ENCODE results near the gene KLHDC3. TPM values are rescaled to one million over a fixed set of nuclear protein-coding genes. Genes with fewer than 3 reads are reported as not detected.
A peak's percentile ranks its signal among the peaks of the same experiment; 100 is the strongest.

Gene KLHDC3, protein sequence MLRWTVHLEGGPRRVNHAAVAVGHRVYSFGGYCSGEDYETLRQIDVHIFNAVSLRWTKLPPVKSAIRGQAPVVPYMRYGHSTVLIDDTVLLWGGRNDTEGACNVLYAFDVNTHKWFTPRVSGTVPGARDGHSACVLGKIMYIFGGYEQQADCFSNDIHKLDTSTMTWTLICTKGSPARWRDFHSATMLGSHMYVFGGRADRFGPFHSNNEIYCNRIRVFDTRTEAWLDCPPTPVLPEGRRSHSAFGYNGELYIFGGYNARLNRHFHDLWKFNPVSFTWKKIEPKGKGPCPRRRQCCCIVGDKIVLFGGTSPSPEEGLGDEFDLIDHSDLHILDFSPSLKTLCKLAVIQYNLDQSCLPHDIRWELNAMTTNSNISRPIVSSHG
- total RNA-seq (84.6 and 84.8 TPM in 2 replicates), polyA plus RNA-seq (120 and 130 TPM in 2 replicates), polyA minus RNA-seq (86.8 and 92.8 TPM in 2 replicates), Bru-seq, nascent RNA (percentile 70 among the genes with signal in this experiment), BruChase-seq, experiment 1, labeled RNA remaining after a 6-hour chase (percentile 94 among the genes with signal in this experiment), BruChase-seq, experiment 2, labeled RNA remaining after a 2-hour chase (percentile 85 among the genes with signal in this experiment)
- 78.3 and 82.2 TPM in 2 replicates for polyA plus RNA-seq (2011; cell fraction: cytosol; rRNA removed)
- 70.9 and 80.1 TPM in 2 replicates for polyA plus RNA-seq (2011; cell fraction: nucleus; rRNA removed)
- 54.9 and 59.0 TPM in 2 replicates for polyA plus RNA-seq (2012)
- polyA minus RNA-seq (2011; cell fraction: cytosol; rRNA and poly(A)+ RNA removed) = 52.3 TPM
- 16.3 and 16.8 TPM in 2 replicates for polyA minus RNA-seq (2011; cell fraction: nucleus; rRNA and poly(A)+ RNA removed)
- long read RNA-seq, transcript KLHDC3-202 (11 exons, 1,909 nt) = major isoform, 267 of 301 reads
- long read RNA-seq, partial matches to known transcripts = 22 of 301 reads
- long read RNA-seq, other reads (novel, unspliced or antisense) = 11 of 301 reads

DNA sequence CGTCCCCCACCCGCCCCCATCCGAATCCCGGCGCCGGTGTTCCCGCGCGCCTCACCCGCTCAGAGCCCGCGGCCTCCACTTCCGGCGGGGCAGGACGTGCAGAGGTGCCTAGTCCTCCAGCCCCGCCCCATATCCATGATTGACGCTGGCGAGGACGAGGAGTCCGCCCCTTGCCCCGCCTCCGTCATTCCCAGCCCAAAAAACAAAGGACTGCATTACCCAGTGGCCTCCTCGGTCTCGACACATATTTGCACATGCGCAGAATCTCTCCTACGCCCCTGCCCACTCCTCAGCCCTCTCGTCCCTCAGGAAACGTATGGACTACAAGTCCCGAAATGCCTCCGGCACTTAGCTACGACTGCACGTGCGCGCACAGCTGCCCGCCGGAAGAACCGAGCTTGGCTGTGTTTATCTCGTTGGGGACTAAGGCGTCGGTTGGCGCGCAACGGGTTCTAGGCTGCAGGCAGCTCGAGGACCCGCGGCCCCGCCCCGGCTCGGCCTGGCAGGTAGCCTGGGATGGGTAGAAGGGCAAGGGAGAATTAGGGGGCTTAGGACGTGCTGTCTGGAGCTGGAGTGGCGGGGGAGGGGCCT lies at the start of gene KLHDC3, which contains the start of gene MEA1:
Gene KLHDC3, plus strand, starts transcription at position 407 of the 591 bp plus-strand sequence. CDS start 2,944 bp downstream, outside the sequence.
Gene MEA1, minus strand, starts transcription at position 104 of the 591 bp plus-strand sequence. CDS start 133 bp downstream, outside the sequence.
- Histone ChIP-seq H3K27ac (ENCODE audit: insufficient read depth, low read depth, low read length) (peak within 1 kb of the TSS; percentile 52), H3K9me3 (replicated peaks; ENCODE audit: control insufficient read depth, insufficient read depth, low read length) (no peaks in the 10 kb centered on the region), H3K4me2 (ENCODE audit: insufficient read depth, low read length) (peak within 1 kb of the TSS; percentile 95), H4K20me1 (replicated peaks; ENCODE audit: control insufficient read depth, extremely low read depth, insufficient read depth, low read length) (no peaks in the 10 kb centered on the region), H3K4me3 (replicated peaks in 1 of 3; ENCODE audit: insufficient read depth in 1 of 3, low read depth in 1 of 3, low read length in 3 of 3) (peak within 1 kb of the TSS; percentile 58 to 87 (median 72)), H3K9ac (replicated peaks; ENCODE audit: extremely low read depth, insufficient read depth, low read length) (peak within 1 kb of the TSS; percentile 90), H3K9me1 (replicated peaks; ENCODE audit: control insufficient read depth, extremely low read depth, insufficient read depth, low read length) (no peaks in the 10 kb centered on the region), H3K4me1 (ENCODE audit: control insufficient read depth, extremely low read depth, insufficient read depth, low read length) (peaks cover 17% of the 10 kb centered on the region), H3K36me3 (ENCODE audit: control insufficient read depth in 2 of 2, extremely low read depth in 1 of 2, insufficient read depth in 2 of 2, low read length in 2 of 2) (peaks cover 5 to 30% of the 10 kb centered on the region in 2 experiments), H3K27me3 (ENCODE audit: control insufficient read depth in 2 of 2, insufficient read depth in 2 of 2, low read length in 2 of 2) (no peaks in the 10 kb centered on the region), H3K79me2 (ENCODE audit: control insufficient read depth, insufficient read depth, low read length) (peaks cover 34% of the 10 kb centered on the region), H2AFZ (ENCODE audit: low read depth, low read length) (peak within 1 kb of the TSS; percentile 84)
- POLR2A ChIA-PET = interaction anchor here (0.7 to 1.9 kb wide), 7 partner anchors 30 to 85 kb away, joined by 4 to 9 read pairs (median 6); partner anchors contain the start of genes CNPY3, CUL7, KLC4 and MRPL2
- CTCF ChIA-PET = interaction anchor here (0.5 to 8.7 kb wide), 9 partner anchors 17 to 130 kb away, joined by 3 to 55 read pairs (median 4); partner anchors contain the start of genes CNPY3, CUL7 and PEX6
- DNase-seq (ENCODE audit: low read depth, low spot score) (peak; percentile 100), FAIRE-seq (peak; percentile 99)
- BruUV-seq (replicated peaks) = no TSS peak
- intact Hi-C loops (cut with micrococcal nuclease) = loop anchor here (1.0 to 5.0 kb wide), 6 partner anchors 30 to 160 kb away; partner anchors contain the start of genes CNPY3, CUL7, GNMT and PEX6
- peak; percentile 79 for TF ChIP-seq POLR2AphosphoS5 (IDR thresholded peaks at IDR 0.05; ENCODE audit: insufficient read depth, low read depth, low read length)
- TF ChIP-seq, protein P1, sequence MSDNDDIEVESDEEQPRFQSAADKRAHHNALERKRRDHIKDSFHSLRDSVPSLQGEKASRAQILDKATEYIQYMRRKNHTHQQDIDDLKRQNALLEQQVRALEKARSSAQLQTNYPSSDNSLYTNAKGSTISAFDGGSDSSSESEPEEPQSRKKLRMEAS (IDR thresholded peaks at IDR 0.05; ENCODE audit: insufficient read depth, insufficient read length) = peak; percentile 88
- TF ChIP-seq POLR2A (IDR thresholded peaks at IDR 0.05; ENCODE audit: low read depth, low read length) = no peak
- dilution Hi-C loops (cut with MboI; ENCODE audit: extremely low pct_ligation_motif_present, low sequenced_read_pairs) = no loop called here
